ENCODE measurements around the gene GAS2.

Gene GAS2

DNA sequence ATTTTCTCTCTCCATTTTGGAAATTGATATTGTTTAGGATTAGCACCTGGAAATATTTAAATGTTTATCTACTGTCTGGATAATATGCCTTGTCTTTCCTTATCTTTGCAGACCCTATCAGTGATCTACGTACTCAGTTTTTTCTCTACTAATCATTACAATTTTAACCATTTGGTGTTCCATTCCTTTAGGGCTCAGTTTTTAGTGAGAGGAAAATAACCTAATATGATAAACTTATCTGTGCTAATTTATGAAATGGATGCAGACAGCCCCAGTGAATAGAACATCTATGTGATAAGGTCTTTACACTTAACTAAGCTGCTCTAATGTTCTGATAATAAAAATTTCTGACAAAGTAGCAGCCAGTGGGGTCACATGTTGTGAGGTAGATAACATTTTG is 94.7 kb downstream of the GAS2 start:
- TF ChIP-seq, protein P1, sequence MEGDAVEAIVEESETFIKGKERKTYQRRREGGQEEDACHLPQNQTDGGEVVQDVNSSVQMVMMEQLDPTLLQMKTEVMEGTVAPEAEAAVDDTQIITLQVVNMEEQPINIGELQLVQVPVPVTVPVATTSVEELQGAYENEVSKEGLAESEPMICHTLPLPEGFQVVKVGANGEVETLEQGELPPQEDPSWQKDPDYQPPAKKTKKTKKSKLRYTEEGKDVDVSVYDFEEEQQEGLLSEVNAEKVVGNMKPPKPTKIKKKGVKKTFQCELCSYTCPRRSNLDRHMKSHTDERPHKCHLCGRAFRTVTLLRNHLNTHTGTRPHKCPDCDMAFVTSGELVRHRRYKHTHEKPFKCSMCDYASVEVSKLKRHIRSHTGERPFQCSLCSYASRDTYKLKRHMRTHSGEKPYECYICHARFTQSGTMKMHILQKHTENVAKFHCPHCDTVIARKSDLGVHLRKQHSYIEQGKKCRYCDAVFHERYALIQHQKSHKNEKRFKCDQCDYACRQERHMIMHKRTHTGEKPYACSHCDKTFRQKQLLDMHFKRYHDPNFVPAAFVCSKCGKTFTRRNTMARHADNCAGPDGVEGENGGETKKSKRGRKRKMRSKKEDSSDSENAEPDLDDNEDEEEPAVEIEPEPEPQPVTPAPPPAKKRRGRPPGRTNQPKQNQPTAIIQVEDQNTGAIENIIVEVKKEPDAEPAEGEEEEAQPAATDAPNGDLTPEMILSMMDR (conservative IDR thresholded peaks at IDR 0.05; ENCODE audit: control insufficient read depth, insufficient read depth, low read depth, low read length): no peak
- no peak for DNase-seq (ENCODE audit: low read depth)
- H3K4me3 ChIP-seq (ENCODE audit: control insufficient read depth, low read depth, low read length): no peak overlapping the region

DNA sequence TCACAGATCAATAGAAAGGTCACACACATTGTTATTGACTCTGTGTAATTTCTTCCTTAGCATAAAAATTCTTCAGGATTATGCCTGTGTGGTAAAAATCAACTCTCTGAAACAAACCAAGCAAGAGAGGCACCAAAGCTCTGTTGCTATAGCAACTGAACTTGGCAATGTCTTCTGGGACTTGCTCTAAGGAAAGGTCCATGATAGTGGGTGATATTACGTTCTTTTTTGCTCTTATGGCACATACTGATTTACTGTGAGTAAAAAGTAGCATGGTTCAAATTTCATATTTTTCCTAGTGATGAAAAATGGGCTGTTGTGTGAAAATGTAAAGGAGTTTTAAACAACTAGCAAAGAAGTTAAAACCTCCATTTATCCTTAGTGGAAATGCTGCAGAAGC is 96.8 kb downstream of the GAS2 start:
- TF ChIP-seq, protein P1 (conservative IDR thresholded peaks at IDR 0.05; ENCODE audit: control insufficient read depth, insufficient read depth, low read depth, low read length): no peak
- no peak for DNase-seq (ENCODE audit: low read depth)
- H3K4me3 ChIP-seq (ENCODE audit: control insufficient read depth, low read depth, low read length): no peak overlapping the region

DNA sequence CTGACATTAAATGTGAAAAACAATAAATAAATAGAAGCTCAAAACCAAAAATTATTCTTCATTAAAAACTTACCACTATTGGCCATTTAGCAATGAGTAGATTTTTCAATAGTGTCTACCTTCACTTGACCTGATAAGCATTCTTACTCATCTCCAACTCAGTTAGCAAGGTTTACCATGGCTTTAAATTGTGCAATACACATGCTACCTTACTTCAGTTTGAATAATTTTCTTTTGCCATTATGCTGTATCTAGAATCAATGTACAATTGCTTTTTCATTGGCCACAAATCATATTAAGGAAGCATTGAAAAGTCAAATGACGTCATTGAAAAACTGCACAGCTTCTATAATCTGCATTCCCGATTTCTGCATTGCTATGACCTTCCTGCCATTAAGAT is 98.3 kb downstream of the GAS2 start:
- TF ChIP-seq, protein P1 (conservative IDR thresholded peaks at IDR 0.05; ENCODE audit: control insufficient read depth, insufficient read depth, low read depth, low read length): no peak
- no peak for DNase-seq (ENCODE audit: low read depth)
- H3K4me3 ChIP-seq (ENCODE audit: control insufficient read depth, low read depth, low read length): no peak overlapping the region

DNA sequence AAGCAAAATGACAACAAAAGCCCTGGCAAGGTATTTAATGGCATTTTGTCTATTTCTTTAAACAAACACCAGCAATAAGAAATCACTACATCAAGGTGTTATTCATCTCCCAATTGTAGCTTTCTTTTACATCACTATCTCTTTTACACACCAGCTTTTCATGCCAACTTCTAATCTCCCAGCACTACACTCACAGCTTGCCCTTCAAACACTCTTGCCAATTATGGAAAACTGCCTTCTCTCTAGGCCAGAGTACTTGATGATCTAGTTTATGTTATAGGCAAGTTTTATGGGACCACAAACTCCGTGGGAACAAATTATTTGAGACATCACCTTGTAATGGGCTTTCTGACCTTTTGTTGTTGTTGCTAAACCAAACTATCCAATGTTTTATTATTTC is 101.9 kb downstream of the GAS2 start:
- H3K4me3 ChIP-seq (ENCODE audit: control insufficient read depth, low read depth, low read length): no peak overlapping the region
- TF ChIP-seq, protein P1 (conservative IDR thresholded peaks at IDR 0.05; ENCODE audit: control insufficient read depth, insufficient read depth, low read depth, low read length): no peak
- no peak for DNase-seq (ENCODE audit: low read depth)

DNA sequence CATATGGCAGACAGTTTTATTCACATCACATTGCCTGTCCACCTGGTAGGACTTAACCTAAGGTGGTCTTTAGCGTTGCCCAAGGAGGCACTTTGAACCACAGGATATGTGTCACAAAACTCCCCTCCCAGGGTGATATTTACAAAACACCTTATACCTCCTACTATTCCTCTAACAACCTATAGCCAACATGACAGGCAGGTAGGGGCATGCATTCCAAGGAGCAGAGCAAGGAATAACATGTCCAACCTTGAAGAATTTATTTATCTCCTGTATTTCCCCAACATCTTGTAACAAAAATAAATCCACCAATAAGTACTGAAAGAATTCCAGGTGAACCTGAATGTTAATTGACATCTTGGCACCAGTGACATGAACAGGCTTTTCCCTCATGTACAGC is 102.7 kb downstream of the GAS2 start:
- DNase-seq (ENCODE audit: low read depth): no peak
- TF ChIP-seq, protein P1 (conservative IDR thresholded peaks at IDR 0.05; ENCODE audit: control insufficient read depth, insufficient read depth, low read depth, low read length): no peak
- no peak overlapping the region for H3K4me3 ChIP-seq (ENCODE audit: control insufficient read depth, low read depth, low read length)

DNA sequence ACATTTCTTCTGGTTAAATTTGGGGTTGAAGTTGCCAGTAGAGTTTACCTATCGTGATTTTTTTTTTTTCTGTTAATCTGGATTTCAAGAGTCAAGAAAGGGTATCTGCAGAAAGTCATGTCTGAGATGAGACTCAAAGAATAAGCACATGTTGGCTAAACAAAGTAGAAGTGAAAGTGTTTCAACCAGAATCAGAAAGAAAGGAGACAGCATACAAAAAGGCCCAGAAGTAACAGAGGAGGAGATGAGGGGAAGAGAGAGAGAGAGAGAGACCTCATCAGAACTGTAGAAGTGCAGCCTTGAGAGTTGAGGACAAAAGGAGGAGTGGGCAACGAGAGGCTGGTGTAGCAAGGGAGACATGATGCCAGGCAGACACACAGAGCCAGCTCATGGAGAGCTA is 108.3 kb downstream of the GAS2 start:
- TF ChIP-seq, protein P1 (conservative IDR thresholded peaks at IDR 0.05; ENCODE audit: control insufficient read depth, insufficient read depth, low read depth, low read length): no peak
- no peak for DNase-seq (ENCODE audit: low read depth)
- no peak overlapping the region for H3K4me3 ChIP-seq (ENCODE audit: control insufficient read depth, low read depth, low read length)

DNA sequence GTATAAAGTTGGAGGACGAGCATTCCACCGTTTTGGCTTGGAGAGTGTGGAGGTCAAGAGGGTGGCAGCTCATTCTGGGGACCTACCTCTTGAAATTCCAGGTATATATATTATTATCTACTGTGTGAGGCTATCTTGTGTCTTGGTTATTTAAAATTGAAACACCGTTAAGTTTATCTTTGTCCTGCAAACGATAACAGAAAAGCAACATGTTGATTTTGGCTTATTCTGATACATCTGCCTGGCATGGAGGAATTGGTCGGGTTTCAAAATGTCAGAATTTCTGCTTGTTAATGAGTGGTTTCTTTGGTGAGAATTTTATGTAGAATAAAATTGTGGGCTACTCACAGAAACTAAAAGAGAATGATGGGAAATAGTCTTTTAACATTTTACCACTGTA is 108.8 kb downstream of the GAS2 start:
- no peak for DNase-seq (ENCODE audit: low read depth)
- H3K4me3 ChIP-seq (ENCODE audit: control insufficient read depth, low read depth, low read length): no peak overlapping the region
- TF ChIP-seq, protein P1 (conservative IDR thresholded peaks at IDR 0.05; ENCODE audit: control insufficient read depth, insufficient read depth, low read depth, low read length): no peak

Measured in fibroblast of mammary gland (primary cell).